Right ventricle myocardium superior (tissue), 1 donor: ENCODE measurements around the gene MXRA8. TPM values are rescaled to one million over a fixed set of nuclear protein-coding genes. Genes with fewer than 3 reads are reported as not detected.
A peak's percentile ranks its signal among the peaks of the same experiment; 100 is the strongest.

ENCODE experiments used
- ATAC-seq: fragments of 200-7000 bp; cut with Tn5 transposase; one replicate; pipeline ENCODE4 v1.9.1; 2020; ENCODE audit warnings: mild to moderate bottlenecking; ENCODE audit not compliant: poor library complexity
- DNase-seq: peaks from one replicate; pipeline ENCODE4 v3.0.0-alpha.2; 2020
- intact Hi-C: fragments of 100-400 bp; cut with DNase I; formaldehyde crosslinking; loops from one replicate; pipeline ENCODE4 v1.11.2; 2022
- microRNA-seq: library from miRNA; unstranded; fragments of <30 nt; microRNA quantifications from one replicate; pipeline ENCODE4 v1.2.0, GENCODE V29; 2020
- total RNA-seq: library from RNA; stranded (reverse); fragmentation: NEBNext Ultra II Directional; extraction: Animal tissue kit (Norgen Biotek cat#: 25700); gene quantifications from one replicate; pipeline ENCODE4 v1.2.1, GENCODE V29; 2021
- donor health status: DM: no; HTN: yes; CAD: no; lungs with severe emphysema.

The MXRA8 gene
- total RNA-seq, 1 donor from 2014 or later: 21.7 TPM

DNA sequence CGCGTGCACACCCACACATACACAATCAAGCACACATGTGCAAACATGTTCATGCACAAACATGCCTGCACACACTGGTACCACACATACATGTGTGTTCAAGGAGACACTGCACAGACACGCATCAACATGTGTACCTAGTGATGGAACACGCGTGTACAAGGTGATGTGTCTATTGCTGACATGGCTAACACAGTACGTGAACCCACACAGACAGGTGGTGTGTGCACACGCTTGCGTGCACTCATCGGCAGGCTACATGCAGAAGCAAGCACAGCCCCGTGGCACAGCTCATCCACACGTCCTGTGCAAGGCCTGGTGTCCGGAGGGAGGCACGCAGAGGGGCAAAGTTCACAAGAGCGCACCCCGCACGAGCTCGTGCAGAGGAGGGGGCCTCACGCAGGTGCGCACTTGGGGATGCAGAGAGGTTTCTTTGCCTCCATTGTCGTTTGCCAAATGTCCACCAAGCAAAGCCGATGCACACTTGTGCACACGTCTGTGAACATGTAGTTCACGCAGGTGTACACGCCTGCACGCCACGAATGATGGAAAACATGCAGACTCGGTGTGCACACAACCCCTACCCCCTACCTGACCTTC, 51.6 kb downstream of the MXRA8 start:
- no peak for ATAC-seq
- intact Hi-C loops: no loop called here
- no peak for DNase-seq

DNA sequence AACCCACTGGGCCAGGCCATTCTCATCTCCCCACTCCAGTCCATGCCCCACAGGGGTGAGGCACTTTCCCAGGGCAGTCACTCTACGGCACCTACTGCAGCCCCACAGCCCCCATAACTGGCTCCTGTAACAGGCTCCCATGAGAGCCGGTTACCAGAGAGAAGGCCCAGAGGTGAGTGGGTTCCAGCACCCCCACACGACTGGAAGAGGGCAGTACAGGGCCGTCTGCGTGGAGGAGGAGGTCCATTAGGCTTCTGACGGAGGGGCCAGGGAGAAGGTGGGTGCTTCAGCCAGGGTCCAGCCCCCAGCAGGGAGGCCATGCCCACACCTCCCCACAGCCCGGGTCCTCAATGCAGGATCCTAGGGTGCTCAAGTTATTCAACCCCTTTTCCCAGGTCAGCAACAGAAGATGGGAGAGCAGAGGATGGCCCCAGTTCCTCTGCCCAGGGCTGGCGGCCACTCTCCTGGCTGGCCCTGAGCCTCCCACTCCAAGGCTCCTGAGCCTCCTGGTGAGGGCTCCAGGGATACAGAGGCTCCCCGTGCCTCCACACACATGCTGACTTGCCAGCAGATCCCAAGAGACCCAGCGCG, 52.2 kb downstream of the MXRA8 start:
- DNase-seq (no peak), ATAC-seq (no peak)
- intact Hi-C loops: no loop called here

DNA sequence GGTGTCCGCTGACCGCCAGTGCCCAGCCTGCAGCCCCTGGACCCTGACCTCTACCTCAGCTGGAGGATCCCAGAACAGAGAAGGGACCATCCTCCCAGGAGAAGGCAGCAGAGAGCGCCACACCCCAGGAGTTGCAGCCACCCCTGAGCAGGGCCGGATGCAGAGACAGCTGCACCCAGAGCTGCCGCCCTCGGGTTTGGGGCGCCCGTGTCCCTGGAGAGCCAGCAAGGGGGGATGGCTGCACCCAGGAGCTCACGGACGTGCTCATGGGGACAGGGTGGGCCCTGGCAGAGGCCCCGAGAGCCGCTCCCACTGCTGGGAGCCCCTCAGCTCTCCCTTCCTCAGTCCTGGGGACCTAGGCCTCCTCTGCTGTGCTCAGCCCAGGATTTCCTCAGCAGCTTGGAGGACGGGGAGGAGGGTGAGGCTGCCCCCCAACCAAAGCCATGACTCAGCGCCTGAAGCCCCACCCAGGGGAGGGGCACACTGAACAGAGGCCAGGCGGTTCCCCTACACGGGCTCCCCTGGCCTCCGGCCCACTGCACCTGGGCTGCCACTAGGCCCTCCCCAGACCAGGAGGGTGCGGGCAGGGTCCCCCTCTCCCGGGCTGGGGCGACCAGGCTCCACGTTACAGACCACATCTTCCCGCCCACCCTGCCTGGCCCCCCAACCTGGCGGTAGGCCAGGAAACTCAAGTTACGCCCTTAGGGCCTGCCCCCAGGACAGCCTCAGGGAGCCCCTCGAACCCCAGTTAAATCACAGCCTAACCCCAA, 52.9 kb downstream of the MXRA8 start:
- intact Hi-C loops: no loop called here
- peak; percentile 86 for DNase-seq
- peak; percentile 7 for ATAC-seq

DNA sequence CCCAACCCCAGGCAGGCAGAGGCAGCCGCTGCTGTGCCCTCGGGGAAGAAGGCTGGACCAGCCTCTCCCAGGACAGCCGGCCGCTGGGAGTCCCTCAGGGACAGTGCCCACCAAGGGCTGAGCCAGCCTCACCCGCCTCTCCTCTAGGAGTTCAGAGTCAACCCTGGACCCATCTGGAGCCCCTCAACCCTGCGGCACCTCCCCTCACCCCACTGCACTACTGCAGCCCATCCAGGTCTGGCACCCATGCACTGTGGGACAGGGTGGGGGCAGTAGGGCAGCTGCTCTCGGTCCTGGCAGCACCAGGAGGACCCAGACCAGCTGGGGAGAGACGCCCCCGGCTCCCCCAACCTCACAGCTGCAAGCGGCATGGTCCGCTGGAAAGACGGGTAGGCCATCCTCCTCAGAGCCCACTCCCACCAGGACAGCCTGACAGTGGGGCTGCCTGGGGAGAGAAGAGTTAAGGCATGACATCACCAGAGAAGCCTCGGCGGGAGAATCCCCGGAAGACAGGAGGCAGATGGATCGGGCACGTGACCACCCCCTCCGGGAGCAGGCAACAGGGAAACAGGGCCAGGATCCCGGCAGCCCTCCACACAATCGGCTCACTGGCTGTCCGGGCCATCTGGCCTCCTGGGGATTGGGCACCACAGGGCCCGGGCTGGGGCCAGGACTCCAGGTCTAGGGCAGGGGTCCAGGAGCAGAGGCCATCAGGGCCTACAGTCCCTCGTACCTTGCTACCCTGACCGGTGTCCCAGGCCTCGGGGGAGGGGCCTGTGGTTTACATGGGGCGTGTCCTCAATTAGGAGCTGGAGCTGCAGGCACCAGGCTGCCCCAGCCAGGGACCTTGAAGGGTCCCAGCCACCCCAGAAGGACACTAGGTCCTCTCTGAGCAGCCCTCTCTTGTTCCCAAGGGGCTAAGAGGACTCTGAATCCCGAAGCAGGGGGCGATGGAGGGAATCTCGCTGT, 53.7 kb downstream of the MXRA8 start:
- peak; percentile 18 for ATAC-seq
- peak; percentile 86 for DNase-seq
- intact Hi-C loops: no loop called here

DNA sequence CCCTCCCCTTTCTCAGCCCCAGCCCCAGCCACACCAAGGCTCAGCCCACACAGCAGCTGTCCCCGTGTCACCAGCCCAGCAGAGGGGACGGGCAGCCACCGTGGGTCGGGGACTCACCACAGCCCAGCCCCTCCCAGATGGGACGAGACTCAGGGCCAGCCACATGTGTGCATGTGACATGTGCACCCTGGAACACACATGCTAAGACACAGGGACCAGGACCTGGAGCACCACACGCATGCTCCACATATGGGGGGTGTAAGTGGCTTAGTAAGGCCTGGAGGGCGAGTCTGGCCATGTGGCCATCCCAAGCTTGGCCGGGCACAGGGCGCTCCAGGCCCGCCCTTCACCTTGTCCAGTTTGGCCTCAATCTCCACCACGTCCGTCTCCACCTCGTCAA, 54.6 kb downstream of the MXRA8 start:
- ATAC-seq (no peak), DNase-seq (no peak)
- intact Hi-C loops: no loop called here

DNA sequence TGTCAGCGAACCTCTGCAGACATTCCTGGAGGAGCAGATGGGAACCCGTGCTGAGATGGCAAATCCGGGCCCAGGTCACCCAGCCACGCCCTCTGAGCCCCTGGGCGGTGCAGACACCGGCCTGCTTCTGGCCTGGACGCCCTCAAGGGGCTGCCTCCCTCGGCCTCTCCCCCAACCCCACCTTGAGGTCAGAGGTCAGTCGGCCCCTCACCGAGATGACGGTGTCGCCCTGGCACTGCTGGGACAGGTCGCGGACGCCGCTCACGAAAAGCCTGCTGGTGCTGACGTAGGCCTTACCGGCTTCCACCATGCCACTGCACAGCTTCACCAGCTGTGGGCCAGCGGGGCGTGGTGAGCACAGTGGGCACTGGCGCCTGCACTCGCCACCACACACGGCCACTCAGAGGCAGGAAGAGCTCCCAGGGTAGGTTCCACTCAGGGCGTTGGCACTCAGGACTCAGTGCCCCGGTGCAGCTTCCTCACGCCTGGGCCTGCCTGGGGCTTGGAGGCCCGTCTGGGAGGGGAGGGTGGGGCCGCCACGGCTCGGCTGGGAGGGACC, 55.3 kb downstream of the MXRA8 start:
- no peak for DNase-seq
- intact Hi-C loops: no loop called here
- ATAC-seq: no peak

Small RNAs within 50 kb of the gene (microRNA-seq; reads per million reads assigned to microRNA genes)
- gene MIR6727 (not detected), gene MIR6808 (not detected)

Other genes starting within 250 kb of the MXRA8 start
- 2.4 TPM for gene C1orf159, start 242.5 kb downstream of the MXRA8 start, total RNA-seq
- 0.22 TPM for gene TTLL10, start 184.7 kb downstream of the MXRA8 start, total RNA-seq
- gene TNFRSF18, start 152.0 kb downstream of the MXRA8 start, total RNA-seq: 0.32 TPM
- 2.1 TPM for gene TNFRSF4, start 144.4 kb downstream of the MXRA8 start, total RNA-seq
- gene SDF4, start 126.6 kb downstream of the MXRA8 start, total RNA-seq: 110 TPM
- gene B3GALT6, start 126.3 kb downstream of the MXRA8 start, total RNA-seq: 8.6 TPM
- 0.51 TPM for gene C1QTNF12, start 111.8 kb downstream of the MXRA8 start, total RNA-seq
- gene UBE2J2, start 84.7 kb downstream of the MXRA8 start, total RNA-seq: 34.7 TPM
- gene SCNN1D, start 78.1 kb downstream of the MXRA8 start, total RNA-seq: 2.6 TPM
- gene ACAP3, start 50.6 kb downstream of the MXRA8 start, total RNA-seq: 56.3 TPM
- 10.6 TPM for gene PUSL1, start 50.0 kb downstream of the MXRA8 start, total RNA-seq
- gene INTS11, start 33.9 kb downstream of the MXRA8 start, total RNA-seq: 70.9 TPM
- 113 TPM for gene CPTP, start 33.8 kb downstream of the MXRA8 start, total RNA-seq
- gene TAS1R3, start 27.3 kb downstream of the MXRA8 start, total RNA-seq: 0.40 TPM
- 126 TPM for gene DVL1, start 9.1 kb downstream of the MXRA8 start, total RNA-seq
- 271 TPM for gene AURKAIP1, start 16.7 kb upstream of the MXRA8 start, total RNA-seq
- 45.7 TPM for gene CCNL2, start 40.8 kb upstream of the MXRA8 start, total RNA-seq
- 144 TPM for gene MRPL20, start 48.7 kb upstream of the MXRA8 start, total RNA-seq
- 1.8 TPM for gene ANKRD65, start 62.7 kb upstream of the MXRA8 start, total RNA-seq
- 17.1 TPM for gene VWA1, start 77.1 kb upstream of the MXRA8 start, total RNA-seq
- gene ATAD3C, start 91.1 kb upstream of the MXRA8 start, total RNA-seq: 0.94 TPM
- gene ATAD3B, start 113.2 kb upstream of the MXRA8 start, total RNA-seq: 7.9 TPM
- gene ATAD3A, start 153.6 kb upstream of the MXRA8 start, total RNA-seq: 18.5 TPM
- 7.5 TPM for gene TMEM240, start 182.1 kb upstream of the MXRA8 start, total RNA-seq
- 106 TPM for gene SSU72, start 216.3 kb upstream of the MXRA8 start, total RNA-seq
- 2.0 TPM for gene FNDC10, start 241.6 kb upstream of the MXRA8 start, total RNA-seq